NCI-H526 (cell line): ENCODE results near the gene ARID1B.
"Not testable (repeated sequence)": the region's sequence is repeated elsewhere in the genome, so short reads cannot be mapped to it uniquely, and the experiment has no call there.

Source experiments
- DNase-seq, 2 experiments: peaks; one replicate each; lab custom pipeline; 2025; lab: John Stamatoyannopoulos, UW

Gene ARID1B

DNA sequence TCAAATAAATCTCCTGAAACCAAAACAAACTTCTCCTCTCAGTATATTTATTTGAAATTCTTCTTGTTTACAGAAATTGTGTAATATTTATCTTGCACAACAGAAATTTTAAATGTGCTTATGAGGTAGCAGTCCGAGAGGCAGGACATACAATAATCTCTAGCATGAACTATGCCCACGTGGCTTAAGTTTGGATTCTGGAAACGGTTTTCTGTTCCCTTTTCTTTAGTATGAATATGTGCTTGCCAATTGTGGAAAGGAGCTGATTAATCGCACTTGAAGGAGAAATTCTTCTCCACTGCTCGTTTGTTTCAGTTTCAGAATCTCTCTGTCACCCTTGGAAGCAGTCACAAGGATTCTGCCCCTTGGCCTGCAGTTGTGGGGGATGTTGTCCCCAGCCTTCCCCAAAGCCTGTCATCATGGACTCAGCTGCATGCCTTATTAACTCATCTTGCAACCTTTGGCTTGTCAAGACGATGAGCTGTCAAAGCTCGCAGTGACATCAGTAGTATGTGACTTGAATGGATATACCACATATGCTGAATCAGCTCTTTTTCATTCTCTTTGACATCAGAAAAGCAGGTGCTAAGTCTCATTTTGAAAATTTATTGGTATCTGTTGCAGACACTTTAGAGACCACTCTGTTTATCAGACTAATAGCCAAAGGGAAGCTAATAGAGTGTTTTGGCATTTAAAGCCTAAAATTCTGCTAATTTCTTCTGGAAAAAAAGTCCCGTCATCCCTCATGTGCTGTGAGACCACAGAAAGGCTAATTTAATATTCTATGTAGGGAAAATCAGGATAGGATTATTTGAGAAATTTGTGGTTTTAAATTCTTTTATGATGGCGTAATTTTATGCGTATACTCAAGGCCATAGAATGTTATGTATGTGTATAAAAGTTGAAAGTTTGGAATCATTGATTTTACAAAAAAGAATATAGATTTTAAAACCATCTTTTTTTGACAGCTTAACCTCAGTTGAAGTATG, 186.8 kb downstream of the ARID1B start:
- DNase-seq = no peak

DNA sequence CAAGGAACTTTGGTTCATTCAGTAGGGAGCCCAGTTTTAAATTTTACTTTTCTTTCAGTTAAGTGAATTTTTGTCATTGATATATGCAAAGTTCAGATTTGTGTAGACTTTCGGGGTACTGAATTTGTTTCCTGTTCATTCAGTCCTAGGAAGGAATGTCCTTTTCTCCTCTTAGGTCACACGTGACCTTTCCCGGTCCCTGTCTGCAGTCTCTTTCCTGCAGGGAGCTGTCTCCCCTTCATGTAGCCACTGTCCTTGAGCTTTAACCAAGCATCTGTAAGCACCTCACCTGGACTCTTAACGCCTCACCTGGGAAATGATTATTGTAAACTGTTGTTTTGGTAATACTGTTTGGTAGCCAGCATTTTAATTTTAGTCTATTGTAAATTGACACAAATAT, 190.7 kb downstream of the ARID1B start:
- no peak for DNase-seq

DNA sequence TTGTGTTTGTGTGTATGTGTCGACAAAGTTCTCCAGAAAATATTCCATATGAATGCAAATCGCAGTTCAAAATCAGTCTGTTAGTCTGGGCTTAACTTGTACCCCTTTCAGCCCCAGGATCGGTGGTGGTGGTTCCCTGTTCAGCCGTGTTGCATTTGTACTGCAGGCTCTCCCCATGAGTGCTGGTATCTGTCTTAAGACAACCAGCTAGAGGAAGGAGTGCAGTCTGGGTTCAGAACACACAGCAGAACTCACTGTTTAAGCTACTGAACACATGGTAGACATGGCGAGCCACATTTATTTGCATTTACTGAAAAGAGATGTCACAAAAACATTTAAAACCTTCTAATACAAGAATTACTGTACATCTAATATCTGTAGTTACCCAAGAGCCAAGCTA, 192.1 kb downstream of the ARID1B start:
- no peak for DNase-seq

DNA sequence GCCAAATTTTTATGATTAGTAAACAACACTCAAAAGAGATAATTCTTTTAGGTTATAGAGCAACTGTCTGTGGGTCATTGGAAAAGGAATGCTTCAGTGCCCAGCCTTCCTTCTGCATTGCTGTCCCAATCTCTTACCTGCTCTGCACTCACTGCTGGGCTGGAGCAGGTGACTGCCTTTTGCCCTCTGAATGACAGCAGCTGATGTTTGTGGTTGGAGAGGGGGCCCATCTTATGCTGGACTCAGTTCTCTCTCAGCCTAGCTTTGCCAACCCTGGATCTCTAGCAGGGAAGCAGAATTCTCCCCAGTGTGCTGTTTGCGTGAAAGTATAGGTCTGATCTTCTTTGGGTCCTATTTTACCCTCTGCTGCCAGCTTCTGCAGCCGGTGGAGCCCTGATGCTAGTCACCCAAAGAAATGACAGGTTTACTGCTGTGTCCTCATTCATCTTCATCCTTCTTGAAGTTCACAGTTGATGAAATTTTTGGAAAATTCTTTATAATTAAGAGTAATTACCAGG, 193.5 kb downstream of the ARID1B start:
- no peak for DNase-seq

DNA sequence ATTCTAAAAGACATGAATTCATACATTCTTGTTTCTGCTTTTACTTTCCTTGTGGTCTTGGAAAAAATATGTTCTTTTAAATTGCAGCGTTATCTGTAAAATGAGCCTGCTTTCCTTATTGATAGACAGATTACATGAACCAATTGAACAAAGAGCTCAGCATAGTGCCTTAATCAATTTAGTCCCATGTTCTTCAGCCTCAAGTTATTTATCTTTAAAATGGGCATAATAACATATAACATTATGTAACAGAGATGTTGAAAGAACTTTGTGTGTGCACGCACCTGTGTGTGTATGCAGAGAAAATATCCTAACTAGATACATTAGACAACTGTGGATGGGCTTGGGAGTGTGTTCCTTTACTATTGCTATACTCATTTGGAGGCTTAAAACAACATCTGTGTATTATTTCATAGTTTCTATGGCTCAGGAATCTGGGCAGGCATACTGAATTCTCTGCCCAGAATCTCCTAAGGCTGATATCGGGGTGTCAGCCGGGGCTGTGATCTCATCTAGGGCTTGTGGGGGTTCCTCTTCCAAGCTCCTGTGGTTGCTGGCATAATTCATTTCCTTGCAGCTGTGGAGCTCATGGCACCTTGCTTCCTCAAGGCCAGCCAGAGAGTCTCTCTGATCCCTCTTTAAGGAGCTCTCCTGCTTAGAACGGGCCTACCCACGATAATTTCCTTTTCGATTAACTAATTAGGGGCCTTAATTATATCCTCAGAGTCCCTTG, 194.1 kb downstream of the ARID1B start:
- no peak for DNase-seq

DNA sequence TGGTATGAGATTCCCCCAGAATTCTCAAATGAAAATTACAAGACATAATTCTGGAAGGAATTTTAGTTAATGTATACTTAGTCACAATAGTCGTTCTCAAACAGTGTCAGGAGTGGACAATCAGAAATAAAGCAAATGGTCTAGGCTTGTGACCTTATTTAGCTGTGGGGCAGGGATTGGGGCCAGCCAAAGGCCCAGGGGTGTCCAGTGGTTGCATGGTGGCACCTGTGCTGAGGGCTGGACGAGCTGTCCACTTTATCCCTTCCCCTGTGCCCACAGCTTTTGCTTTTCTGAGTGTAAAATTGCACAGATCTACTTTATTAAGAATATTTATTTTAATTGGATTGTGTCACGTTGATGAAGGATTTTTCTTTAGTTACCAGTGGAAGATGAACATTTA, 195.0 kb downstream of the ARID1B start:
- DNase-seq = no peak

DNA sequence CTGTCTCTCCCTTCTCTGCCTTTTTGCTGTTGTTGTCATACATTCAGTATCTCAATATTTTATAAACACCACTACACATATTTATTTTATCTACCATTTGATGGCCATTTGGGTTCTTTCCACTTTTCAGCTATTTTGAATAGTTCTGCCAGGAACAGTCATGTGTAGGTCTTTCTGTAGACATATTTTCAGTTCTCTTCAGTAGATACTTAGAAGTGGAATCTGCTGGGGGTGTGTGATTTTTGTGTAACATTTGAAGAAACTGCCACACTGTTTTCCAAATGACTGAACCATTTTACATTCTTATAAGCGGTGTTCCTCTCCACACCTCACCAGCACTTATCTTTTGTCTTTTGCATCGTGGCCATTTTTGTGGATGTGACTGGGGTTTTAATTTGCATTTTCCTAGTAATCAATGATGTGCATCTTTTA, 197.7 kb downstream of the ARID1B start:
- DNase-seq = peak; percentile 37 to 44

DNA sequence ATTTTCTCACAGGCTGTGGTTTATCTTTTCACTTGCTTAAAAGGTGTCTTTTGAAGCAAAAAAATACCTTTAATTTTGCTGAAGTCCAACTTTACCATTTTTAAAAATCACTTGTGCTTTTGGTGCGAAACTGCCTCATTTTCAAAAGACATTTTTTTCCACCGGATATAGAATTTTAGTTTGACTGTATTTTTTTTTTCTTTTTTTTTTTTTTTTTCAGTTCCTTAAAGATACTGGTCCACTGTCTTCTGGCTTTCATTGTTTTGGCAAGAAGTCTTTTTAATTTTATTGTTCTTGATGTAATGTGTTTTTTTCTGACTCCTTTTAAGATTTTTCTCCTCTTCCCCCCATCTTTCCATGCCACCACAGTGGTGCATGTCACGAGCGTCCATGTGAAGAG, 198.2 kb downstream of the ARID1B start:
- DNase-seq = no peak

DNA sequence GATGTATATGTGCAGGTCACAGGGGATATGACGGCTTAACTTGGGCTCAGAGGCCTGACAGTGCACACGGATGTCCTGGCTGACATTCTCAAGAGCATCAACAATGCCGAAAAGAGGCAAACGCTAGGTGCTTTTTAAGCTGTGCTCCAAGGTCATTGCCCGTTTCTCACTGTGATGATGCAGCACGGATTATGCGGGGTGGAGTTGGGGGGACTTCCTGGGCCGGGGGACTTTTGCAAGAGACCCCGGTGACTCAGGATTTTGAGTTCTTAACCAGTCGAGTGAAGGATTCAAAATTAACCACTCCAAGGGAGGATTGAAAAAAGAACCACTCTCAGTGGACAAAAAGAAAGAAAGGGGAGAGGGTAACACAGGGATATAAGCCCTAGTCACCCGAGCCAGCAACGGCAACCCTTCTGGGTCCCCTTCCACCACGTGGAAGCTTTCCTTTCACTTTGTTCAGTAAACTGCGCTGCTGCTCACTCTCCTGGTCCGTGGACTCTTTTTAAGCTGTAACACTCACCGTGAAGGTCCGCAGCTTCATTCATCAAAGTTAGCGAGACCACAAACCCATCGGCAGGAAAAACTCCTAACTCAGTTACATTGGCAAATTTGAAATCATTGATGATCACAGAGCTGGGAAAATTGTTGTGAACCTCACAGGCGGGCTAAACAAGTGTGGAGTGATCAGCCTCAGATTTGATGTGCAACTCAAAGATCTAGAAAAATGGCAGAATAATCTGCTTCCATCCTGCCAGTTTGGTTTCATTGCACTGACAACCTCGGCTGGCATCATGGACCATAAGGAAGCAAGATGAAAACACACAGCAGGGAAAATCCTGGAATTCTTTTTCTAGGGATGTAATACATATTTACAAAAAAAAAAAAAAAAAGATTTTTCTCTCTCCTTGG, 199.3 kb downstream of the ARID1B start:
- DNase-seq = peak; percentile 50 to 57

DNA sequence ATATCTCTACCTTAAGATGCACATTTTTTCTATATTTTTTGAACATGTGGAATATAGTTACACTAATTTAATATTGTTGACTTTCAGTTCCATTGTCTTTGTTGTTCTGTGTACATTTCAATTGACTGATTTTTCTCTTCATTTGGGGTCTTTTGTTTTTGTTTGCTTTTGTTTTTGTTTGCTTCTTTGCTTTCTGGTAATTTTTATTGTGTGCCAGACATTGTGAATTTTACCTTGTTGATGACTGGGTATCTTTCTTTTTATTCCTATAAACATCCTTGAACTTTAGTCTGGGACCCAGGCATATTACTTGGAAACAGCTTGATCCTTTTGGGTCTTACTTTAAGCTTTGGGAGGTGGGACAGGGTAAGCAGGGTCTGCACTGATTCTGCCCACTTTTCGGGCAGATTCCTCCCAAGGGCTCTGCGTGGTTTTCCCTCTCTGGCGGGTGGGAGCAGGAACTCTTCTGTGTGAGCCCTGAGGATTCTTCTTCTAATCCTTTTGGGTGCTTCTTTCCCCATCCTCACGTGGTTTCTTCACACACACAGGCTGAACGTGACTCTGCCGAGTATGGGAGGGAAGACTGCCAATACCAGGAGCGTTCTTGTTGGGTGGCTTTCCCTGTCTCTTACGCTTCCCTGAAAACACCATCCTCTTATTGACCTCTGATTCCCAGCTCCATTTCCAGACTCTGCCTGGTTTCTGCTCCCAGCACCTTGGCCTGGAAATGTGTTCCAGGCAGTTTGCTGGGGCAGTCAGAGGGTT, 200.5 kb downstream of the ARID1B start:
- DNase-seq = peak; percentile 58 to 62

DNA sequence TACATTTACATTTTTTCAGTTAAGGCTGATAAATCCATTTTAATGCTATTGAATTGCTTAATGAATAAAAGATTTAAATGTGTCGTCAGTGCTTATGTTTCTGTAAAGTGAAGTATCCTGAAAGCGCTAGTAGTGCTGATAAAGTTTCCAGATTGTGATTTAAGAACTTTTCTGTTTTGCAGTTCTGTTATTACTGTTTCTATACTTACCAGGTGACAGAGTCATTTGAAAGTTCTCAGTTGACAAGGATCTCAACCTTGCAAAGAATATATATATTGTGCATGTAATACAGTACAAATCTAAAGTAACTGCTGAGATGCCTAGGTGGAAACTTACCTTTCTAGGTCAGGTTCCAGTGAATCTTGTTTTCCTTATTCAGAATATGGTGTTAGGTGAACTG, 201.8 kb downstream of the ARID1B start:
- no peak for DNase-seq

DNA sequence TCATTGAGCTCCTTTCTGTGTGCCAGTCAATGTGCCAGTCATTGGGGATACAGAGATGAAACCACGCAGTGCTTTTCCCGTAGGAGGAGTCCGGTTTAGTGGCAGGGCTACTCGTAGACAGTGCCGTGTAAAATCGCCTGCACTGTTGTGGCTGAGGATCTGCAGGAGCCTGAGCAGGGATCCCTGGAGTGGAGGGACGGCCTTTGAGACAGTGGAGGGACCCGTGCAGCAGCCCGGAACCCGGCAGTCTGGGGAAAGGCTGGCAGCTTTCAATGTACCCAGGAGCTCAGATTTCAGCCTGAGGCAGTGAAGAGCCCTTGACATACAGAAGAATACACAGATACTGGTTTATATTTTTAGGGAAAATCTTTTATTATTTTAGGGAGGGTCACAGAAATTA, 203.3 kb downstream of the ARID1B start:
- peak; percentile 77 to 90 for DNase-seq

DNA sequence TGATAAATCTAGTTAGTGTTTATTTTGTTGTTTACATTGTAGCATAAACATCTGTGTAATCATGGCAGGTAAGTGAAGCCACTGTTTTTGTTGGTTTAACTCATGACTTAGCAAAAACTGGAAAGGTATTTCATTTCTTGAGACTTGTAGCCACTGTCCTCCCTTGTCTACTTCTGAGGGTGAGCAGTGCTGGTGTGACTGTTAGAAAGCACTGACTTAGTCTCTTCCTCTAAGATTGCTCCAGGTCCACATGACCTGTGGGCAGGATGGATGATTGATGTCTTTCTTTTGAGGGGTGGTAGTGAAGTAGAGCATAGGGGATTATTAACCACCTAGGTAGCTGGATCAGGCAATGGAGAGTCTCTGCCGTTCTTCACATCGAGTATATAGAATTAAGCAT, 203.8 kb downstream of the ARID1B start:
- DNase-seq = no peak

DNA sequence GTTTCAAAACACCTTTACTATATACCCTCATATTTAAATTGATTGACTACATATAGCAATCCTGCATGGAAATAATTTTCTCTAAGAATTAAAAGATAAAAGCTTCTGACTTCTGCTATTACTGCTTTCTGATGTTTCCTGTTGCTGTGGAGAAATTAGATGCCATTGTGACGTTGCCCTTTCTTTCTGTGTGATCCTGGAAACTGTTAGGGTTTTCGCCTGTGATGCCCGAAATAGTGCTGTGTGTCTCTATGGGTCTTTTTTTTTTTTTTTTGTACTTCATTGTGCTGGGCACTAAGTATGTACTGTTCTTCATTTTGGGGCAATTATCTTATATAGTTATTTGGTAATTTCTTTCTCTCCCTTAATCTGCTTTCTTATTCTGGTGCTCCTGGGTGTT, 205.0 kb downstream of the ARID1B start:
- no peak for DNase-seq

DNA sequence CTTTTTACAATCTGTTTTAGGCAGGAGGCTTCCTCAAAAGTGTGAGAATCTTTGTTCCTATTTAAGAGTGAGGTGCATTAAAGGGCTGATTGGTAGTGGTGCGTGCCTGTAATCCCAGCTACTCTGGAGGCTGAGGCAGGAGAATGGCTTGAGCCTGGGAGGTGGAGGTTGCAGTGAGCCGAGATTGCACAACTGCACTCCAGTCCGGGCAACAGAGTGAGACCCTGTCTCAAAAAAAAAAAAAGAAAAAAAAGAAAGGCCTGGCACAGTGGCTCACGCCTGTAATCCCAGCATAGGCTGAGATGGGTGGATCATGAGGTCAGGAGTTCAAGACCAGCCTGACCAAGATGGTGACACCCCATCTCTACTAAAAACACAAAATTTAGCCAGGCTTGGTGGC, 205.7 kb downstream of the ARID1B start:
- DNase-seq = not testable (repeated sequence)

DNA sequence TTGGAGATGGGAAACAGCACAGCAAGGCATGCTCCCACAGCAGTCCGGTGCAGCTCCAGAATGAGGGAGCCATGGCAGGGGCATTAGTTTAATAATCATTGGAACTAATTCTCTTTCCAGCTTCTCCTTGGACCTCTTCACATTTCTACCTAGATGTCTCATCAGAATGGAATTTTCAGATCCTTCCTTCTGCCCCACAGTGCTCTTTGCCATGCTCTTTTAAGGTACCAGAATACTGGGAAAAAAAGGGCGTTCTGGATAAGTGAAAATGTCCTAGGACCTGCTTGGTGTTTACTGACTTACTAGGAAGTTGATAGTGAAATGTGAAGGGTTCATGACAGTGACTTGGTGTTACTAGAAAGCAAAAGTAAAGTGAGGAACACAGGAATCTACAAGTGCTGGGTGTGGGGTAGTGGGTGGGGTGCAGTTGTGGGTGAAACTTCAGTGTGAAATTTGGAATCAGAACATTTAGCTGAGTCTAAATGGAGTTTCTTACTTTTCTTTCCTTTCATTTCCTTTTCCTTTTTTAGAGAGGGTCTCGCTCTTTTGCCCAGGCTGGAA, 207.1 kb downstream of the ARID1B start:
- no peak for DNase-seq

DNA sequence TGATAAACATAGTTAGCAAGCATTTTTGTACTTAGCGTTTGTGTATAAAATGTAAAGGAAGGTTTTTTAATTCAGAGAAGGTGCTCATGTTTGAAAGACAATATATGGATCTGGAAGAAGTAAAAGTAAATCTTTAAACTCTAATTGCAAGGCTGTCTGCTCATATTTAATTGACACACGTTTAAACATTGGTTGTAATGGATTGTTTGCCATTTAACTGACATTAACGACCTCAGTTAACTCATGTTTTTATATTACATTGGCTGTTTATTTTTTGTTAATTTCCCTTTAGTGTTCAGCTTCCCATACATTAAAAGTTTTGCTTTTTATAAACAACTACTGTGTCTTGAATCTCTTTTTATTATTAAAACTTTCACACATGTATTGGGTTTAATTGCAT, 208.1 kb downstream of the ARID1B start:
- no peak for DNase-seq

DNA sequence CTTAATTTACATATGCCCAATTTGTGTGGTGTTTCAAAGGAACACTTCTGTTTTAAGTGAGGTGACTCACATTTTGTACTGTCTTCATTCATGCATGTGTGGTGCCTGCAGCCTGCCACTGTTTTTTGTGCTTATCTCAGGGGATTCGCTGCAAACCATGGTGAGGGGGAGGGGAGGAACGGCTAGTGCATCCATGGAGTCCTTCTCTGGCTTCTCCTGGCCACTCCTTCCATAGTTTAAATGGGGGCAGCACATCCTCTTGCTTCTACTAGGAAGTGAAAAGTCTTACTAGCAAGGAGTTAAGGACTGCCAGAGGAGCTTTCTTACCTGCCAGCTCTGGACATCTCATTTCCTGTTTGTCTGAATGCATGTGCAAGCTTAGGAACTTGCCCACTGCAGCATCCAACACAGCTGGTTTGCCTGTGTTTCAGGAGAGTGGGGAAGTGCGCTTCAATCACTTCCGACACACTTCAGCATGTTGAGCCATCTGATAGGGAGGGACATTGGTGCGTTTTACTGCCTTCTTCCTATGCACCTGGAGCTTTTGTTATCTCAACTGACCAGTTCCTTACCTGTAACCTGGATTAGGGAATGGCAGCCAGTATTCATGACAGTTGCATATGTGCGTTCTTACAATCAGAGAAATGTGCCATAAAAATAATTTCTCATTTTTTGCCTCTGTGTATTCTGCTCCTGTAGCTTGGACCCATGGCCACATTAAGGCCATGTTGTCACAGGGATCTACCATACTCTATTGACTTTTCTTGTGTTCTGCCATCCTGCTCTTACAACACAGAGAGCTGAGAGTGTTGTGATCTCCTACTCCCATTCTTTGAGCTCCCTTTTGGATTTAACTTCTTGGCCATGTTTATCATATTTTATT, 211.3 kb downstream of the ARID1B start:
- DNase-seq = peak; percentile 9 to 56

DNA sequence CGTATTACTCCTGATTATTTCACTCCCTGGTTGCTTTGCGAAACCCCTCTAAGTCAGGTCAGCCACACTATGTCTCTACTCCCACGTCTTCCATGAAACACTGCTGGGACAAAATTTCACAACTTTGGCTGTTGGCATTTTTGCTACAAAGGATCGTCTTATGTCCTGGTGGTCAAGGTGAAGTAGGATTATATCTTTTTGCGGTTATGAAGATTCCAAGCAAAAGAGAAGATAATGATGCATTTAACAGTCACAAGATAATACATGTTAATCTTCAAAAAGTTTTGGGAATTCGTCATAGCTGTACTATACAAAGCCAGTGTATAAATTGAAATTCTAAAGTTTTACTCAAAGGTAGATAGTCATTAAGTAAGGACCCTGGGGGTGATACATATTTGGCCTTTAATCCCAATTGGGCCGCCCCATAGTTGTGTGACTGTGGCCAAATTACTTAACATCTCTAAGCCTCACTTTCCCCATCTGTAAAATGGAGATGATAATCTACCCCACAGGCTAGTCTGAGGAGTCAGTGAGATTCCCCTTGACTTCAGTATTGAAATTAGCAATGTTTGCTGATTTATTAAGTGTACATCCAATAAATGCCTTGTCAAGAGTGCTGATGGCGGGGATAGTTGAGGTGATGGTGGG, 212.1 kb downstream of the ARID1B start:
- DNase-seq = no peak
